IMR-90 (cell line): ENCODE data around the gene CA4. TPM values are rescaled to one million over a fixed set of nuclear protein-coding genes. Genes with fewer than 3 reads are reported as not detected.

Experiments used
- ATAC-seq: fragments of 200-7000 bp; cut with Tn5 transposase; 2 replicates; pipeline ENCODE4 v1.9.1; 2020; ENCODE audit warnings: low read depth, mild to moderate bottlenecking, moderate library complexity
- BruUV-seq: library from RNA; stranded (reverse); fragments of 400-500 nt; replicated peaks from 2 replicates; lab custom pipeline; 2021; lab: Mats Ljungman, UMichigan
- CTCF ChIA-PET: fragments of 300-600 bp; formaldehyde crosslinking; extraction: SDS; loops from one replicate; lab custom pipeline; 2021; ENCODE audit warnings: antibody characterized with exemption; lab: Yijun Ruan, JAX
- POLR2A ChIA-PET: fragments of 300-600 bp; sonication (Branson Sonifier 250); formaldehyde crosslinking; loops from one replicate; lab custom pipeline; 2022; ENCODE audit warnings: antibody characterized with exemption; ENCODE audit not compliant: unreplicated experiment; lab: Charles Lee
- DNase-seq: peaks from one replicate; pipeline ENCODE4 v3.0.0; 2013
- H2AFZ ChIP-seq: replicated peaks from 2 replicates; pipeline ENCODE3; 2013; ENCODE audit warnings: low read length, mild to moderate bottlenecking; ENCODE audit not compliant: poor library complexity
- H2AK5ac ChIP-seq: 2 replicates; pipeline ENCODE4 v1.6.1; 2013; ENCODE audit warnings: low read depth, low read length, inconsistent platforms
- H2AK9ac ChIP-seq: replicated peaks from 2 replicates; pipeline ENCODE3; 2013; ENCODE audit warnings: mild to moderate bottlenecking, low read depth, low read length, moderate library complexity; ENCODE audit not compliant: poor library complexity
- H2BK120ac ChIP-seq: 2 replicates; pipeline ENCODE4 v1.6.1; 2013; ENCODE audit warnings: low read depth, low read length, inconsistent platforms
- H2BK15ac ChIP-seq: 3 replicates; pipeline ENCODE4 v1.6.1; 2013; ENCODE audit warnings: low read depth, low read length, inconsistent platforms
- H2BK20ac ChIP-seq: 2 replicates; pipeline ENCODE4 v1.6.1; 2013; ENCODE audit warnings: low read depth, mild to moderate bottlenecking, inconsistent platforms, low read length, moderate library complexity
- H2BK5ac ChIP-seq: 2 replicates; pipeline ENCODE4 v1.6.1; 2013; ENCODE audit warnings: mild to moderate bottlenecking, low read depth, low read length, inconsistent platforms; ENCODE audit not compliant: poor library complexity, severe bottlenecking
- H3K14ac ChIP-seq: replicated peaks from 2 replicates; pipeline ENCODE4 v1.6.1; 2013; ENCODE audit warnings: low read depth, low read length, inconsistent platforms
- H3K18ac ChIP-seq: 2 replicates; pipeline ENCODE4 v1.6.1; 2013; ENCODE audit warnings: low read depth, low read length, control low read depth
- H3K23ac ChIP-seq: 2 replicates; pipeline ENCODE4 v1.6.1; 2013; ENCODE audit warnings: low read depth, low read length, inconsistent platforms
- H3K27ac ChIP-seq: 2 replicates; pipeline ENCODE4 v1.5.1; 2013; ENCODE audit warnings: mild to moderate bottlenecking, control low read depth, low read length; ENCODE audit not compliant: insufficient read depth
- H3K27me3 ChIP-seq: 2 replicates; pipeline ENCODE4 v1.6.1; 2013; ENCODE audit warnings: low read length; ENCODE audit not compliant: control insufficient read depth, insufficient read depth
- H3K36me3 ChIP-seq: 2 replicates; pipeline ENCODE4 v1.6.1; 2013; ENCODE audit warnings: low read length, mixed read lengths; ENCODE audit not compliant: control insufficient read depth, insufficient read depth
- H3K4ac ChIP-seq: 2 replicates; pipeline ENCODE4 v1.6.1; 2013; ENCODE audit warnings: low read depth, low read length, inconsistent platforms
- H3K4me1 ChIP-seq: 2 replicates; pipeline ENCODE4 v1.6.1; 2013; ENCODE audit warnings: low read length, mixed read lengths; ENCODE audit not compliant: control insufficient read depth, insufficient read depth
- H3K4me2 ChIP-seq: 2 replicates; pipeline ENCODE4 v1.6.1; 2013; ENCODE audit warnings: low read depth, mild to moderate bottlenecking, control low read depth, low read length, moderate library complexity
- H3K4me3 ChIP-seq: 2 replicates; pipeline ENCODE4 v1.5.1; 2013; ENCODE audit warnings: low read depth, mild to moderate bottlenecking, control low read depth, low read length, moderate library complexity; ENCODE audit not compliant: insufficient read depth
- H3K56ac ChIP-seq: 2 replicates; pipeline ENCODE4 v1.6.1; 2013; ENCODE audit warnings: low read length, inconsistent platforms; ENCODE audit not compliant: insufficient read depth; ENCODE audit errors: extremely low read depth
- H3K79me1 ChIP-seq, 2 experiments: 2 replicates each; pipeline ENCODE4 v1.6.1; 2013; ENCODE audit warnings: low read length in 2 of 2, inconsistent platforms in 1 of 2, low read depth in 1 of 2
- H3K9ac ChIP-seq: 2 replicates; pipeline ENCODE4 v1.6.1; 2013; ENCODE audit warnings: low read depth, low read length, control low read depth
- H3K9me1 ChIP-seq: 2 replicates; pipeline ENCODE4 v1.6.1; 2013; ENCODE audit warnings: low read length, inconsistent platforms; ENCODE audit not compliant: insufficient read depth
- H3K9me3 ChIP-seq: 2 replicates; pipeline ENCODE4 v1.6.1; 2013; ENCODE audit warnings: low read length; ENCODE audit not compliant: control insufficient read depth, insufficient read depth
- H4K20me1 ChIP-seq: 2 replicates; pipeline ENCODE4 v1.6.1; 2013; ENCODE audit warnings: low read length, inconsistent platforms; ENCODE audit not compliant: insufficient read depth
- H4K5ac ChIP-seq: 2 replicates; pipeline ENCODE4 v1.6.1; 2013; ENCODE audit warnings: mild to moderate bottlenecking, low read depth, low read length, control low read depth
- H4K8ac ChIP-seq, 2 experiments: 2 replicates each; pipeline ENCODE4 v1.6.1; 2013; ENCODE audit warnings: low read depth in 2 of 2, low read length in 2 of 2, control low read depth in 1 of 2, inconsistent platforms in 1 of 2
- H4K91ac ChIP-seq: 2 replicates; pipeline ENCODE4 v1.6.1; 2013; ENCODE audit warnings: low read depth, low read length, inconsistent platforms; ENCODE audit not compliant: insufficient read depth
- BHLHE40 ChIP-seq: fragments of 150-350 bp; IDR thresholded peaks from 2 replicates; pipeline ENCODE4 v1.6.1; 2016; ENCODE audit warnings: mild to moderate bottlenecking, low read depth, low read length
- CEBPB ChIP-seq: IDR thresholded peaks from 2 replicates; pipeline ENCODE4 v1.6.1; 2012; ENCODE audit warnings: low read depth, low read length, improper control_type of control experiment
- CHD1 ChIP-seq: IDR thresholded peaks from 2 replicates; pipeline ENCODE4 v1.6.1; 2012; ENCODE audit warnings: low read depth, low read length, improper control_type of control experiment
- CTCF ChIP-seq: conservative IDR thresholded peaks from 2 replicates; pipeline ENCODE4 v1.5.1; 2012; ENCODE audit warnings: mild to moderate bottlenecking, low read depth, low read length, improper control_type of control experiment
- ELK1 ChIP-seq: fragments of 150-350 bp; IDR thresholded peaks from 2 replicates; pipeline ENCODE4 v1.6.1; 2016; ENCODE audit warnings: low read depth, mild to moderate bottlenecking, low read length, moderate library complexity, borderline replicate concordance
- FOS ChIP-seq: fragments of 150-350 bp; IDR thresholded peaks from 2 replicates; pipeline ENCODE4 v1.6.1; 2016; ENCODE audit warnings: low read depth, low read length
- MAFK ChIP-seq: IDR thresholded peaks from 2 replicates; pipeline ENCODE4 v1.6.1; 2012; ENCODE audit warnings: low read depth, low read length, improper control_type of control experiment
- MAZ ChIP-seq: IDR thresholded peaks from 2 replicates; pipeline ENCODE4 v1.6.1; 2012; ENCODE audit warnings: low read depth, mild to moderate bottlenecking, low read length, improper control_type of control experiment, moderate library complexity, borderline replicate concordance
- MXI1 ChIP-seq: IDR thresholded peaks from 2 replicates; pipeline ENCODE4 v1.6.1; 2012; ENCODE audit warnings: low read depth, mild to moderate bottlenecking, low read length, moderate library complexity, borderline replicate concordance
- RAD21 ChIP-seq: IDR thresholded peaks from 2 replicates; pipeline ENCODE4 v1.6.1; 2012; ENCODE audit warnings: low read length, improper control_type of control experiment
- RCOR1 ChIP-seq: IDR thresholded peaks from 2 replicates; pipeline ENCODE4 v1.6.1; 2012; ENCODE audit warnings: mild to moderate bottlenecking, low read length, improper control_type of control experiment; ENCODE audit not compliant: insufficient replicate concordance
- RFX5 ChIP-seq: IDR thresholded peaks from 2 replicates; pipeline ENCODE4 v1.8.0; 2012; ENCODE audit warnings: low read depth, mild to moderate bottlenecking, low read length, moderate library complexity
- SMC3 ChIP-seq: fragments of 150-350 bp; IDR thresholded peaks from 2 replicates; pipeline ENCODE4 v1.6.1; 2016; ENCODE audit warnings: low read depth, mild to moderate bottlenecking, antibody characterized with exemption, low read length, moderate library complexity
- WGBS, 2 experiments: methylation state at CpG; one replicate each; pipeline versions ENCODE4 v1.1.5 to v1.1.7; 2013; ENCODE audit warnings: missing lambda C conversion rate in 2 of 2; ENCODE audit not compliant: insufficient read length in 1 of 2; ENCODE audit errors: extremely low coverage in 2 of 2; 5-methylcytosine and 5-hydroxymethylcytosine counted together
- dilution Hi-C: fragments of 300-500 bp; cut with HindIII; formaldehyde crosslinking; loops from one replicate; pipeline ENCODE4 v1.14.3; 2018; ENCODE audit warnings: low sequenced_read_pairs; ENCODE audit not compliant: unreplicated experiment
- in situ Hi-C: fragments of 300-500 bp; cut with MboI; formaldehyde crosslinking; loops from 3 replicates; pipeline ENCODE4 v1.14.3; 2019; ENCODE audit warnings: low sequenced_read_pairs, inconsistent platforms, mixed read lengths
- intact Hi-C: fragments of 100-400 bp; cut with micrococcal nuclease; formaldehyde crosslinking; loops from 2 replicates; pipeline ENCODE4 v1.10.0; 2022
- polyA plus RNA-seq, 3 experiments: library from polyadenylated mRNA; depleted of rRNA; stranded (reverse); fragments of >200 nt; gene quantifications; 2 replicates each; pipeline ENCODE4 v1.2.3, GENCODE V29; 2012; ENCODE audit warnings: low replicate concordance in 1 of 3
- total RNA-seq: library from RNA; depleted of rRNA; stranded (reverse); fragments of >200 nt; gene quantifications from 2 replicates; pipeline ENCODE4 v1.2.3, GENCODE V29; 2012

Gene CA4
- total and polyA plus RNA-seq, 2 of the 4 experiments (the other 2 are of a cell fraction): not detected

GRCh38 chr17:60130466-60130865 is 19.3 kb upstream of the CA4 start:
- Histone ChIP-seq H3K4me2 (no peak overlapping the region), H4K91ac (no peak overlapping the region), H2AFZ (no peak overlapping the region), H3K14ac (no peak overlapping the region), H2BK20ac (no peak overlapping the region), H3K23ac (no peak overlapping the region), H4K5ac (no peak overlapping the region), H3K4me1 (no peaks in the 10 kb centered on the region), H3K9ac (no peak overlapping the region), H3K27ac (no peak overlapping the region), H3K4me3 (no peak overlapping the region), H3K4ac (no peak overlapping the region), H3K27me3 (no peaks in the 10 kb centered on the region; the same call in 1 of the 2 replicates), H4K8ac (no peak overlapping the region), H2AK9ac (no peak overlapping the region), H3K79me1 (peaks cover 16 to 27% of the 10 kb centered on the region in 2 experiments; a peak in 2 of 4 replicates), H3K36me3 (peaks cover 4% of the 10 kb centered on the region; the same call in 1 of the 2 replicates), H3K56ac (no peak overlapping the region), H2BK15ac (no peak overlapping the region), H2BK120ac (no peak overlapping the region), H2BK5ac (no peak overlapping the region), H3K18ac (no peak overlapping the region), H2AK5ac (no peak overlapping the region), H4K20me1 (no peaks in the 10 kb centered on the region; the same call in 1 of the 2 replicates), H3K9me1 (peaks cover 8% of the 10 kb centered on the region), H3K9me3 (no peaks in the 10 kb centered on the region)
- ATAC-seq (no peak), DNase-seq (no peak)
- CTCF ChIA-PET: no interaction called here
- TF ChIP-seq SMC3 (no peak), MXI1 (no peak), CTCF (no peak), RCOR1 (no peak), MAZ (no peak), BHLHE40 (no peak), FOS (no peak), RAD21 (no peak), CHD1 (no peak), MAFK (no peak), ELK1 (no peak), CEBPB (no peak), RFX5 (no peak)
- in situ Hi-C loops (loop anchor here (25.0 kb wide), 2 partner anchors 282 to 507 kb away; partner anchors contain the start of gene CHCT1), intact Hi-C loops (loop anchor here (10.0 kb wide), 1 partner anchor 474 kb away; the partner anchor contains the start of gene PPM1D), dilution Hi-C loops (no loop called here)
- WGBS, 2 experiments: no CpG with 5 or more reads among the region's 3 CpGs
- BruUV-seq: no TSS peak
- POLR2A ChIA-PET: no interaction called here
